Endodermal cell (in vitro differentiated cells): Measurements from ENCODE around the gene TENT5C. TPM values are rescaled to one million over a fixed set of nuclear protein-coding genes. Genes with fewer than 3 reads are reported as not detected.

ENCODE experiments used
- DNase-seq: peaks from one replicate; pipeline ENCODE4 v3.0.0-alpha.2; 2017
- H3K27ac ChIP-seq: 2 replicates; pipeline ENCODE4 v1.5.1; 2013; ENCODE audit warnings: mild to moderate bottlenecking, low read depth, low read length, moderate library complexity
- H3K27me3 ChIP-seq: 2 replicates; pipeline ENCODE4 v1.6.1; 2013; ENCODE audit warnings: mild to moderate bottlenecking, low read length, moderate library complexity; ENCODE audit not compliant: insufficient read depth, control insufficient read depth, poor library complexity, severe bottlenecking
- H3K36me3 ChIP-seq: 2 replicates; pipeline ENCODE4 v1.7.0; 2013; ENCODE audit warnings: mild to moderate bottlenecking, low read length, moderate library complexity; ENCODE audit not compliant: control insufficient read depth, insufficient read depth
- H3K4me1 ChIP-seq: one replicate; pipeline ENCODE4 v1.7.0; 2013; ENCODE audit warnings: low read length; ENCODE audit not compliant: control insufficient read depth, insufficient read depth
- H3K4me3 ChIP-seq: 2 replicates; pipeline ENCODE4 v1.5.1; 2013; ENCODE audit warnings: mild to moderate bottlenecking, low read length, moderate library complexity
- H3K9ac ChIP-seq: 2 replicates; pipeline ENCODE4 v1.6.1; 2013; ENCODE audit warnings: mild to moderate bottlenecking, low read length, moderate library complexity; ENCODE audit not compliant: poor library complexity, severe bottlenecking; ENCODE audit errors: extremely low read depth
- H3K9me3 ChIP-seq: 2 replicates; pipeline ENCODE4 v1.6.1; 2013; ENCODE audit warnings: mild to moderate bottlenecking, low read length, moderate library complexity; ENCODE audit not compliant: control insufficient read depth
- H3K27ac Mint-ChIP-seq: 2 replicates; pipeline ENCODE4 v1.8.0; 2020; ENCODE audit warnings: mixed read lengths
- H3K27me3 Mint-ChIP-seq: 2 replicates; pipeline ENCODE4 v1.8.0; 2021; ENCODE audit warnings: mild to moderate bottlenecking, mixed read lengths; ENCODE audit not compliant: insufficient read depth
- H3K36me3 Mint-ChIP-seq: 2 replicates; pipeline ENCODE4 v1.8.0; 2020; ENCODE audit warnings: low read depth, mixed read lengths
- H3K4me1 Mint-ChIP-seq: 2 replicates; pipeline ENCODE4 v1.8.0; 2020; ENCODE audit warnings: mixed read lengths
- H3K4me3 Mint-ChIP-seq: 2 replicates; pipeline ENCODE4 v1.8.0; 2020; ENCODE audit warnings: mild to moderate bottlenecking, moderate library complexity, mixed read lengths
- H3K9me3 Mint-ChIP-seq: 2 replicates; pipeline ENCODE4 v1.8.0; 2020; ENCODE audit warnings: mild to moderate bottlenecking, mixed read lengths
- WGBS, 2 experiments: methylation state at CpG; one replicate each; pipeline versions ENCODE4 v1.1.5 to v1.1.7; 2013; ENCODE audit warnings: missing lambda C conversion rate in 2 of 2, mixed read lengths in 1 of 2; ENCODE audit not compliant: insufficient coverage in 1 of 2, insufficient read length in 1 of 2; 5-methylcytosine and 5-hydroxymethylcytosine counted together
- total RNA-seq, 2 donors: library from RNA; stranded (reverse); fragmentation: NEBNext Ultra II Directional in 1 of 2; extraction: Animal tissue kit (Norgen Biotek cat#: 25700) in 1 of 2; gene quantifications; 2 replicates in 1 of 2; 3 replicates in 1 of 2; pipeline ENCODE4 v1.2.1, GENCODE V29; 2021
- TF ChIP-seq, protein P1 (sequence below): fragments of 200-600 bp; sonication (generic); conservative IDR thresholded peaks from 2 replicates; pipeline ENCODE4 v1.5.0; 2021; ENCODE audit warnings: antibody characterized with exemption, mild to moderate bottlenecking

Gene TENT5C
- total RNA-seq, 2 donors from 2014 or later = 1.0 to 1.4 TPM

DNA sequence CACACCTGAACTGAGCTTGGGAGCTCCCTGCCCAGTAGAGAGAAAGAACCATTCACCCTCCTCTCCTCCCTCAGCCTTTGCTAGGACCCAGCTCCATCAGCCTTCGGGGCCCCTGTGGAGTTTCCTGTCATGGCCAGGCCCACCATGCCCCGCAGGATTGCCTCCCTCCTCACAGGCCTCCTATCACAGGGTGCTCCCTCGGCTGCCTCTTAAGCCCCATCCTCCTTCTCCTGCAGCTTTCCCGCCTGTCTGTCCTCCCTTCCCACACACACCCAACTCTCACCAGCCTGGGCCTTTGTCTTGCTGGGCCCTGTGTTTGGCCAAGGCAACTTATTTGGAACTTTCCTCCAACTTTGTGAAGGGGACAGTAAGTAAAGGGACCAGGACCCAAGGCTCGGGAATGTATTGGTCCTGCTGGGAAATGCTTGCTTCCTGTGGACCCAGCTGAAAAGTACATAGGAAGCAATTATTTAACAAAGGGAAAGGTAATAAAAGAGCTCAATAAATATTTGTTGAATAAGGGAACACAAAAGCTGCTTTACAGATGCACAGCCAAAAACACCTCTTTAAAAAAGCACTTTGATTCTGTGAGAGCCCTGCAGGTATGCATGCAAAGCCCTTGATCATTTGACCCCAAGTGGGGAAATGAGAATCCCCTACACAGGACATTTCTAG lies 31.6 kb upstream of the TENT5C start:
- H3K36me3 Mint-ChIP-seq = no peaks in the 10 kb centered on the region
- WGBS, 2 experiments = 59 to 86% methylated on average over 2 to 5 of the region's 5 CpGs

GRCh38 chr1:117575586-117576225 lies 30.1 kb upstream of the TENT5C start:
- H3K27me3 ChIP-seq = no peaks in the 10 kb centered on the region
- H3K9ac ChIP-seq = no peak overlapping the region
- TF ChIP-seq, protein P1, sequence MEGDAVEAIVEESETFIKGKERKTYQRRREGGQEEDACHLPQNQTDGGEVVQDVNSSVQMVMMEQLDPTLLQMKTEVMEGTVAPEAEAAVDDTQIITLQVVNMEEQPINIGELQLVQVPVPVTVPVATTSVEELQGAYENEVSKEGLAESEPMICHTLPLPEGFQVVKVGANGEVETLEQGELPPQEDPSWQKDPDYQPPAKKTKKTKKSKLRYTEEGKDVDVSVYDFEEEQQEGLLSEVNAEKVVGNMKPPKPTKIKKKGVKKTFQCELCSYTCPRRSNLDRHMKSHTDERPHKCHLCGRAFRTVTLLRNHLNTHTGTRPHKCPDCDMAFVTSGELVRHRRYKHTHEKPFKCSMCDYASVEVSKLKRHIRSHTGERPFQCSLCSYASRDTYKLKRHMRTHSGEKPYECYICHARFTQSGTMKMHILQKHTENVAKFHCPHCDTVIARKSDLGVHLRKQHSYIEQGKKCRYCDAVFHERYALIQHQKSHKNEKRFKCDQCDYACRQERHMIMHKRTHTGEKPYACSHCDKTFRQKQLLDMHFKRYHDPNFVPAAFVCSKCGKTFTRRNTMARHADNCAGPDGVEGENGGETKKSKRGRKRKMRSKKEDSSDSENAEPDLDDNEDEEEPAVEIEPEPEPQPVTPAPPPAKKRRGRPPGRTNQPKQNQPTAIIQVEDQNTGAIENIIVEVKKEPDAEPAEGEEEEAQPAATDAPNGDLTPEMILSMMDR = no peak
- H3K27ac Mint-ChIP-seq = peak overlapping the region; percentile 67
- peaks cover 6% of the 10 kb centered on the region for H3K4me1 Mint-ChIP-seq
- no peaks in the 10 kb centered on the region for H3K9me3 ChIP-seq
- no peak overlapping the region for H3K4me3 Mint-ChIP-seq
- H3K27me3 Mint-ChIP-seq = no peaks in the 10 kb centered on the region
- 91 to 93% methylated on average over 3 to 8 of the region's 8 CpGs for WGBS, 2 experiments
- no peak overlapping the region for H3K27ac ChIP-seq
- peak; percentile 32 for DNase-seq
- no peaks in the 10 kb centered on the region for H3K9me3 Mint-ChIP-seq
- H3K4me1 ChIP-seq = no peaks in the 10 kb centered on the region
- no peak overlapping the region for H3K4me3 ChIP-seq
- H3K36me3 Mint-ChIP-seq = no peaks in the 10 kb centered on the region
- H3K36me3 ChIP-seq = no peaks in the 10 kb centered on the region

More for the DNA sequence above, 31.6 kb upstream of the TENT5C start:
- DNase-seq = peak; percentile 42
- H3K4me3 ChIP-seq = no peak overlapping the region
- H3K36me3 ChIP-seq = no peaks in the 10 kb centered on the region
- H3K27me3 ChIP-seq = no peaks in the 10 kb centered on the region
- no peaks in the 10 kb centered on the region for H3K9me3 ChIP-seq
- TF ChIP-seq, protein P1 = no peak
- Mint-ChIP-seq H3K27ac (no peak overlapping the region), H3K27me3 (no peaks in the 10 kb centered on the region), H3K4me3 (no peak overlapping the region), H3K4me1 (peaks cover 6% of the 10 kb centered on the region), H3K9me3 (no peaks in the 10 kb centered on the region)
- H3K27ac ChIP-seq = no peak overlapping the region
- no peak overlapping the region for H3K9ac ChIP-seq
- H3K4me1 ChIP-seq = no peaks in the 10 kb centered on the region

DNA sequence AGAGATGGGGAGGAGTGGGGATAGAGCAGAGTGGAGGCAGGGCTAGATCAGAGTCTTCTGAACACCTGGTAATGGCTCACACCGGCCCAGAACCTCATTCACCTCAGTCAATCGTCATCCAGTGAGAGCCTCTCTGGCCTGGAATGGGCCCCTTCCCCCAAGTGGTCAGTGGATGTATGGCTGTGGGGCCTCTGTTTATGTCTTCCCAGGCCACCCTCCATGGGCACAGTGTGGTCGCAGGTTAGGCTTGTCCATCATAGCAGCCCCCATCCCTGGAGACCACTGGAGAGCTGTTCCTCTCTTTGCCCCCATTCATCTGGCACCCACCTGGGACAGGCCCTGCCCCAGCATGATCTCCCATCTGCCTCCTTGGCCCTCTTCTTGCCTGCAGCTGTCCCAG lies 29.6 kb upstream of the TENT5C start:
- Mint-ChIP-seq H3K4me1 (peaks cover 6% of the 10 kb centered on the region), H3K4me3 (no peak overlapping the region), H3K36me3 (no peaks in the 10 kb centered on the region), H3K27ac (peak overlapping the region; percentile 67), H3K9me3 (no peaks in the 10 kb centered on the region), H3K27me3 (no peaks in the 10 kb centered on the region)
- Histone ChIP-seq H3K36me3 (no peaks in the 10 kb centered on the region), H3K9ac (no peak overlapping the region), H3K4me1 (no peaks in the 10 kb centered on the region), H3K9me3 (no peaks in the 10 kb centered on the region), H3K27me3 (no peaks in the 10 kb centered on the region), H3K4me3 (no peak overlapping the region), H3K27ac (no peak overlapping the region)
- TF ChIP-seq, protein P1 = no peak
- 98% methylated on average over 3 of the region's 3 CpGs; no CpG with 5 or more reads in 1 of the 2 experiments for WGBS, 2 experiments
- peak; percentile 31 for DNase-seq
